ENCODE measurements around the gene MBNL1. TPM values are rescaled to one million over a fixed set of nuclear protein-coding genes. Genes with fewer than 3 reads are reported as not detected.

The MBNL1 gene
- total and polyA plus RNA-seq, 4 donors, result 17.1 to 110 (median 62.3) TPM

GRCh38 chr3:152399374-152399773 is 130.6 kb downstream of the MBNL1 start:
- H3K27ac ChIP-seq (ENCODE audit: low read depth in 1 of 2, low read length in 2 of 2), result no peak overlapping the region
- no peaks in the 10 kb centered on the region for H3K9me3 ChIP-seq (ENCODE audit: control insufficient read depth in 4 of 4, low read length in 3 of 4)
- TF ChIP-seq ZBTB33 (IDR thresholded peaks at IDR 0.05), result no peak
- TF ChIP-seq TAF1 (conservative IDR thresholded peaks at IDR 0.05), result no peak
- TF ChIP-seq, protein P1, sequence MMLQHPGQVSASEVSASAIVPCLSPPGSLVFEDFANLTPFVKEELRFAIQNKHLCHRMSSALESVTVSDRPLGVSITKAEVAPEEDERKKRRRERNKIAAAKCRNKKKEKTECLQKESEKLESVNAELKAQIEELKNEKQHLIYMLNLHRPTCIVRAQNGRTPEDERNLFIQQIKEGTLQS (IDR thresholded peaks at IDR 0.05), result no peak
- TF ChIP-seq FOXA1 (IDR thresholded peaks at IDR 0.05), result no peak
- TF ChIP-seq HNF4A (conservative IDR thresholded peaks at IDR 0.05), result no peak
- TF ChIP-seq JUND (IDR thresholded peaks at IDR 0.05), result no peak
- TF ChIP-seq RXRA (IDR thresholded peaks at IDR 0.05), result no peak
- TF ChIP-seq CTCF (IDR thresholded peaks at IDR 0.05; ENCODE audit: low read depth, low read length, missing input control), result no peak
- TF ChIP-seq FOXA2 (IDR thresholded peaks at IDR 0.05), result no peak
- TF ChIP-seq MAX (IDR thresholded peaks at IDR 0.05), result no peak
- no peak for TF ChIP-seq NR2F2 (IDR thresholded peaks at IDR 0.05)
- TF ChIP-seq RAD21 (IDR thresholded peaks at IDR 0.05), result no peak
- no peak for TF ChIP-seq REST (IDR thresholded peaks at IDR 0.05)
- TF ChIP-seq SP1 (IDR thresholded peaks at IDR 0.05), result no peak
- no peak for TF ChIP-seq YY1 (IDR thresholded peaks at IDR 0.05)
- TF ChIP-seq GABPA (IDR thresholded peaks at IDR 0.05 in 1 of 2, conservative IDR thresholded peaks at IDR 0.05 in 1 of 2), result no peak
- TF ChIP-seq EGR1 (IDR thresholded peaks at IDR 0.05; ENCODE audit: low read depth in 2 of 2), result no peak
- TF ChIP-seq HNF4G (IDR thresholded peaks at IDR 0.05), result no peak
- H3K4me1 ChIP-seq (ENCODE audit: control insufficient read depth in 4 of 4, insufficient read depth in 4 of 4, low read length in 3 of 4), result peaks cover 3 to 16% (median 3%) of the 10 kb centered on the region in 4 donors
- no peak overlapping the region for H3K9ac ChIP-seq (ENCODE audit: low read depth in 1 of 2, low read length in 2 of 2)
- no peaks in the 10 kb centered on the region for H3K27me3 ChIP-seq (ENCODE audit: control insufficient read depth in 4 of 4, insufficient read depth in 4 of 4, low read length in 3 of 4)
- H3K36me3 ChIP-seq (ENCODE audit: control insufficient read depth in 4 of 4, insufficient read depth in 3 of 4, low read depth in 1 of 4, low read length in 3 of 4), result no peaks in the 10 kb centered on the region
- no peak overlapping the region for H3K4me3 ChIP-seq (ENCODE audit: low read depth in 1 of 3, low read length in 3 of 3)
- DNase-seq (ENCODE audit: low spot score), result no peak

Measured in liver (tissue), 9 donors.